CD1c-positive myeloid dendritic cell (primary cell): ENCODE data around the gene TMEM144.
"Not testable (repeated sequence)": the region's sequence is repeated elsewhere in the genome, so short reads cannot be mapped to it uniquely, and the experiment has no call there.

Experiments
- DNase-seq: peaks from one replicate; pipeline ENCODE4 v3.0.0-alpha.2; 2016; ENCODE audit errors: extremely low spot score

The TMEM144 gene

GRCh38 chr4:158192439-158193158 is 17.7 kb upstream of the TMEM144 start:
- no peak for DNase-seq

- peak; percentile 55 for DNase-seq
Observed at GRCh38 chr4:158193171-158193749, 17.0 kb upstream of the TMEM144 start.

DNA sequence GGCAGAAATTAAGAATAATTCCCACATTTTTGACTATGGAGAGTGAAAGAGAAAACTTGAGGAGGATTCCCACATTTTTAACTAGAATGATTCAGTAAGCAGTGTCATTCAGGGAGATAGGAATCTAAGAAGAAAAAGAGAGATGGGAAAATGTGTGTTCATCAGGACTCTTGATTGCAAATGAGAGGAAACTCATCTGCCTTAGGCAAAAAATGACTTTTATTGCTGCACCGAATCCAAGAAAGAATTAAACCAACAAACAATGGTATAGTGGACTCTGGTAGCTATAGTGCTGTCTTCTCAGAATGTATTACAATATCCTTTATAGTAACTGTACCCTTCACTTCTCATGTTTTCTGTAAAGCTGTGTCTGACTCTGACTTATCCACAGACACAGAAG is 15.0 kb upstream of the TMEM144 start:
- no peak for DNase-seq

- no peak for DNase-seq
Observed at GRCh38 chr4:158197194-158197776, 13.0 kb upstream of the TMEM144 start.

DNA sequence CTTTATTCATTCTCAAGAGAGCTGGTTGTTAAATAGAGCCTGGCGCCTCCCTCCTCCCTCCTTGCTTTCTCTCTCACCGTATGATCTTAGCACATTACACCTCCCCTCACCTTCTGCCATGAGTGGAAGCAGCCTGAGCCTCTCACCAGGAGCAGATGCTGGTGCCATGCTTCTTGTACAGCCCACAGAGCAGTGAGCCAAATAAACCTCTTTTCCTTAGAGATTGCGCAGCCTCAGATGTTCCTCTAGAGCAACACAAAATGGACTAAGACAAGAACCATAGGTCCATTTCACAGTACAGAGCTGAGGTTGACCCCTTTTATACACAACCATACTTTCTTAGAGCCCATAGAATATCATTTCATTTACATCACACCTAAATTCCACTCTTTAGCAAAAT is 10.1 kb upstream of the TMEM144 start:
- DNase-seq, result no peak

- DNase-seq, result no peak
Observed at GRCh38 chr4:158201322-158201721, 9.0 kb upstream of the TMEM144 start.

GRCh38 chr4:158201876-158202275 is 8.4 kb upstream of the TMEM144 start:
- DNase-seq, result peak; percentile 50

DNA sequence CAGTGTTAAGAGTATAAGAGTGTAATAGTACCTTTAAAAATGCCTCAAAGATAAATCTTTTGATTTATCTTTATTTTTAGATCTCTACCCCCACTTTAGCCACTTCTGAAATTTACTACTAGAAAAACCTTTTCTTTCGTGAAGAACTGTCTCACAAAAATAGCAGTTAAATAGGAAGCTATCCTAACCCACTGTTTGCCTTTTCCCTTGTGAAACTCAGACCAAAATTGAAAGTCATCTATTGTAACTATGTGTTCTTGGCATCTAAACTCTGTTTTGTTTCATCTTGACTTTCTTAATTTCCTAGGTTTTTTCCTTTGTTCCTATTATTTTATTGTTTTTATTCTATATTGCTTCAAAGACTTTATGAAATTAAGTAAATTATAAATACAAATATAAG is 7.8 kb upstream of the TMEM144 start:
- DNase-seq, result peak; percentile 45

- no peak for DNase-seq
Observed at GRCh38 chr4:158203436-158203835, 6.8 kb upstream of the TMEM144 start.

GRCh38 chr4:158203929-158204328 is 6.4 kb upstream of the TMEM144 start:
- no peak for DNase-seq

- DNase-seq, result peak; percentile 90
Observed at GRCh38 chr4:158208963-158209640, 1.2 kb upstream of the TMEM144 start.

- no peak for DNase-seq
Observed at GRCh38 chr4:158211222-158211621, 936 bp downstream of the TMEM144 start.

DNA sequence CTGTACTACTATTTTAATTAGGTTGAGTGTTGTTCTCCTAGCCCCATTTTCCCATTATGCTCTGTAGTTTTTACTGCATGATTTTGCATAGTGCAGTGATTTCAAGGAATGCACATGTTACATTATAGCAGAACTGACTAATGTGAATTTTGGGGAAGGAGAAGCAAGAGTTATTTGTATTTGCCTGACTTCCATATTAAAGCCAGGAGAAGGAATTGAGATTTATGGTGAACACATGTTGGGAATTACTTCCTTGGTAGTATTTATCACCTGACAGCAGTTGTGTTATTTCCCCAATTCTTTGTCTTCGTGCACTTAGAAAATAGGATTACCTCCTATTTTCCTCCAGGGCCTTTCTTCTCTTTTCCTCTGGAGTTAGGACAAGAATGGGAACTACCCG is 3.2 kb downstream of the TMEM144 start:
- DNase-seq, result peak; percentile 63

- no peak for DNase-seq
Observed at GRCh38 chr4:158214856-158215255, 4.6 kb downstream of the TMEM144 start.

GRCh38 chr4:158217763-158218162 is 7.5 kb downstream of the TMEM144 start:
- no peak for DNase-seq

- no peak for DNase-seq
Observed at GRCh38 chr4:158219623-158220022, 9.3 kb downstream of the TMEM144 start.

DNA sequence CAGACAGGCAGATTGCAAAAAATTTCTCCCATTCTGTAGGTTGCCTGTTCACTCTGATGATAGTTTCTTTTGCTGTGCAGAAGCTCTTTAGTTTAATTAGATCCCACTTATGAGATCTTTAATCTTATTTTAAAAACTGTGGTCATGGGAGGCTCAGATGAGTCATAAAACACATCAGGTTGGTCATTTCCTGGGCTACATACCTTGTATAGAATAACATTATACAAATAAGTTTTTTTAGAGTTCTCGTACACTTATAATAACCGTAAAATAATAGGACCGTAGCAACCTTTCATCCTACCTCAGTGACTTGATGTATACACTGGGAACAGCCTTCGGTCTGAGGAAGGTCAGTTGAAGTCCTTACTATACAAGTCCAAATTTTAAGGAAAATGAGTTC is 14.0 kb downstream of the TMEM144 start:
- not testable (repeated sequence) for DNase-seq

GRCh38 chr4:158224999-158225398 is 14.7 kb downstream of the TMEM144 start:
- DNase-seq, result not testable (repeated sequence)

GRCh38 chr4:158227880-158228279 is 17.6 kb downstream of the TMEM144 start:
- DNase-seq, result not testable (repeated sequence)

- not testable (repeated sequence) for DNase-seq
Observed at GRCh38 chr4:158228399-158228798, 18.1 kb downstream of the TMEM144 start.

DNA sequence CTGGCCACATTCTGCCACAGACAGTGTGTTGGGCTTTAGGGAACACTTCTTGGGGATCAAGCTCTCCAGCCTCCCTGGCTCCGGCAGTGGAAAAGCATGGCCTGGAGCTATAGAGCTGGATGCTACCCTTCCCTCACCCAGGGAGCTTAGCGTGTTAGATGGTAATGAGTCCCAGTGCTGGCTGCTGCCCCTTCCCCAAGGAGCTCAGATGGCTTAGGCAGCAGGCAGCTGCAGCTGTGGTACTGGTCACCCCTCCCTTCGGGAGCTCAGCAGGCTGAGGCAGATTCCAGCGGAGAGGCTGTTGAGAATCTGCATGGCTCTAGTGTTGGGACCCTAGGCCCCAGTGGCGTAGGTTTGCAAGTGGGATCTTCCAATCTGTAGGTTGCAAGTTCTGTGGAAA is 19.5 kb downstream of the TMEM144 start:
- no peak for DNase-seq

GRCh38 chr4:158234671-158235070 is 24.4 kb downstream of the TMEM144 start:
- DNase-seq, result no peak
